ENCODE data around the gene CYTH2.

- TF ChIP-seq CTCF (IDR thresholded peaks at IDR 0.05; ENCODE audit: insufficient read depth, low read depth, low read length) (no peak), EZH2 (IDR thresholded peaks at IDR 0.05; ENCODE audit: insufficient read depth, low read length) (no peak)
These were observed 4.2 kb downstream of the CYTH2 start for GRCh38 chr19:48473161-48473966.

Data from astrocyte (in vitro differentiated cells and primary cell).